SIG-M5 treated with dmso at 0.1 percent for 504 hours (cell line): ENCODE data around the gene WIF1.

Source experiments
- DNase-seq: peaks from one replicate; lab custom pipeline; 2025; ENCODE audit not compliant: unreplicated experiment; lab: John Stamatoyannopoulos, UW

The WIF1 gene

GRCh38 chr12:65039301-65039700 lies 81.8 kb downstream of the WIF1 start:
- no peak for DNase-seq

GRCh38 chr12:65025136-65025535 lies 96.0 kb downstream of the WIF1 start:
- DNase-seq: no peak

GRCh38 chr12:65023485-65023884 lies 97.6 kb downstream of the WIF1 start:
- DNase-seq: no peak

GRCh38 chr12:65022960-65023359 lies 98.1 kb downstream of the WIF1 start:
- DNase-seq: no peak

GRCh38 chr12:65022421-65022820 lies 98.7 kb downstream of the WIF1 start:
- no peak for DNase-seq

GRCh38 chr12:65019696-65020234 lies 101.3 kb downstream of the WIF1 start:
- no peak for DNase-seq

- no peak for DNase-seq
Measured at GRCh38 chr12:65016881-65017650, 104.0 kb downstream of the WIF1 start.

GRCh38 chr12:65015850-65016249 lies 105.3 kb downstream of the WIF1 start:
- no peak for DNase-seq

GRCh38 chr12:65014504-65015271 lies 106.4 kb downstream of the WIF1 start:
- no peak for DNase-seq

- no peak for DNase-seq
Measured at GRCh38 chr12:65010437-65010836, 110.7 kb downstream of the WIF1 start.

- no peak for DNase-seq
Measured at GRCh38 chr12:65005716-65006115, 115.4 kb downstream of the WIF1 start.

GRCh38 chr12:65004270-65004669 lies 116.8 kb downstream of the WIF1 start:
- DNase-seq: no peak
